H1 (cell line): Measurements from ENCODE around the gene RDM1. TPM values are rescaled to one million over a fixed set of nuclear protein-coding genes. Genes with fewer than 3 reads are reported as not detected.

Source experiments
- RAD21 ChIP-seq, 2 experiments: IDR thresholded peaks in 1 of 2; conservative IDR thresholded peaks in 1 of 2; 2 replicates each; pipeline ENCODE4 v1.6.1; 2011; ENCODE audit warnings: low read depth in 2 of 2, low read length in 2 of 2, improper control_type of control experiment in 1 of 2, inconsistent platforms in 1 of 2, mild to moderate bottlenecking in 1 of 2, moderate library complexity in 1 of 2
- YY1 ChIP-seq: IDR thresholded peaks from 2 replicates; pipeline ENCODE4 v1.6.1; 2011; ENCODE audit warnings: low read depth, mild to moderate bottlenecking, low read length
- polyA plus RNA-seq, 7 experiments: library from polyadenylated mRNA; depleted of rRNA in 3 of 7; stranded (reverse) in 5 of 7; unstranded in 2 of 7; fragments of >200 nt in 5 of 7; fragments of 200-250 nt in 2 of 7; gene quantifications; 1 replicate in 5 of 7; 2 replicates in 1 of 7; 4 replicates in 1 of 7; pipeline versions ENCODE4 v1.2.1 to v1.2.3, GENCODE V29; 2011 to 2013; ENCODE audit warnings: missing spikeins in 2 of 7, mixed read lengths in 2 of 7
- total RNA-seq: library from RNA; stranded (reverse); fragmentation: NEBNext Ultra II Directional; extraction: Animal tissue kit (Norgen Biotek cat#: 25700); gene quantifications from 2 replicates; pipeline ENCODE4 v1.2.1, GENCODE V29; 2021

The RDM1 gene
- total and polyA plus RNA-seq, 2 of the 8 experiments (the other 6 are each of a cell fraction or from before 2014, with no cell fraction given), result 7.3 to 9.7 TPM

- TF ChIP-seq YY1 (no peak), RAD21 (IDR thresholded peaks at IDR 0.05 in 1 of 2, conservative IDR thresholded peaks at IDR 0.05 in 1 of 2; ENCODE audit: low read depth in 2 of 2, low read length in 2 of 2) (no peak)
These were observed 39.3 kb downstream of the RDM1 start (continued) for GRCh38 chr17:35891269-35891668.
